ENCODE measurements around the gene KRT6B.

The KRT6B gene

DNA sequence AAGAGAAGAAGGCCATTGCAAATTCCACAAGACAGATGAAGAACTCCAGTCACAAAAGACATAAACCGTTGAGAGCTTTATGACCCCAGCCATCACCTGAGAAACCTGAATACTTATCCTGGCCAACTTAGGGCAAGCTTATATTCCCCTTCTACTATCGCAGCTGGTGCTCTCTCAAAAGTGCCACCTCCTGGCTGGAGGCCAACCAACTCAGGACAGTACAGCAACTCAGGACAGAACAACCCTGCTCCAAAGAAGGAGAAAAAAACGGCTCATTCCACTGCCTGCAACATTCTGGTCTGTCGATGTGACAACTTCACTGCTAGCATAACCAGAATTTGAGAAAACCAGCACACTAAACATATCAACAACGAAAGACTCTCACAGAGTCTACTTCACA is 9.7 kb upstream of the KRT6B start:
- DNase-seq (ENCODE audit: low read depth in 1 of 2, low spot score in 1 of 2), result no peak
- Histone ChIP-seq H3K4me3 (replicated peaks; ENCODE audit: insufficient read depth, low read length) (no peak overlapping the region), H3K27me3 (ENCODE audit: insufficient read depth, poor library complexity, severe bottlenecking) (peaks cover 3% of the 10 kb centered on the region), H3K27ac (replicated peaks) (no peak overlapping the region)
- no peak for TF ChIP-seq GABPA (IDR thresholded peaks at IDR 0.05; ENCODE audit: low read depth)
- TF ChIP-seq, protein P1, sequence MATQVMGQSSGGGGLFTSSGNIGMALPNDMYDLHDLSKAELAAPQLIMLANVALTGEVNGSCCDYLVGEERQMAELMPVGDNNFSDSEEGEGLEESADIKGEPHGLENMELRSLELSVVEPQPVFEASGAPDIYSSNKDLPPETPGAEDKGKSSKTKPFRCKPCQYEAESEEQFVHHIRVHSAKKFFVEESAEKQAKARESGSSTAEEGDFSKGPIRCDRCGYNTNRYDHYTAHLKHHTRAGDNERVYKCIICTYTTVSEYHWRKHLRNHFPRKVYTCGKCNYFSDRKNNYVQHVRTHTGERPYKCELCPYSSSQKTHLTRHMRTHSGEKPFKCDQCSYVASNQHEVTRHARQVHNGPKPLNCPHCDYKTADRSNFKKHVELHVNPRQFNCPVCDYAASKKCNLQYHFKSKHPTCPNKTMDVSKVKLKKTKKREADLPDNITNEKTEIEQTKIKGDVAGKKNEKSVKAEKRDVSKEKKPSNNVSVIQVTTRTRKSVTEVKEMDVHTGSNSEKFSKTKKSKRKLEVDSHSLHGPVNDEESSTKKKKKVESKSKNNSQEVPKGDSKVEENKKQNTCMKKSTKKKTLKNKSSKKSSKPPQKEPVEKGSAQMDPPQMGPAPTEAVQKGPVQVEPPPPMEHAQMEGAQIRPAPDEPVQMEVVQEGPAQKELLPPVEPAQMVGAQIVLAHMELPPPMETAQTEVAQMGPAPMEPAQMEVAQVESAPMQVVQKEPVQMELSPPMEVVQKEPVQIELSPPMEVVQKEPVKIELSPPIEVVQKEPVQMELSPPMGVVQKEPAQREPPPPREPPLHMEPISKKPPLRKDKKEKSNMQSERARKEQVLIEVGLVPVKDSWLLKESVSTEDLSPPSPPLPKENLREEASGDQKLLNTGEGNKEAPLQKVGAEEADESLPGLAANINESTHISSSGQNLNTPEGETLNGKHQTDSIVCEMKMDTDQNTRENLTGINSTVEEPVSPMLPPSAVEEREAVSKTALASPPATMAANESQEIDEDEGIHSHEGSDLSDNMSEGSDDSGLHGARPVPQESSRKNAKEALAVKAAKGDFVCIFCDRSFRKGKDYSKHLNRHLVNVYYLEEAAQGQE (IDR thresholded peaks at IDR 0.05; ENCODE audit: insufficient replicate concordance, low read depth), result no peak
- TF ChIP-seq, protein P2, sequence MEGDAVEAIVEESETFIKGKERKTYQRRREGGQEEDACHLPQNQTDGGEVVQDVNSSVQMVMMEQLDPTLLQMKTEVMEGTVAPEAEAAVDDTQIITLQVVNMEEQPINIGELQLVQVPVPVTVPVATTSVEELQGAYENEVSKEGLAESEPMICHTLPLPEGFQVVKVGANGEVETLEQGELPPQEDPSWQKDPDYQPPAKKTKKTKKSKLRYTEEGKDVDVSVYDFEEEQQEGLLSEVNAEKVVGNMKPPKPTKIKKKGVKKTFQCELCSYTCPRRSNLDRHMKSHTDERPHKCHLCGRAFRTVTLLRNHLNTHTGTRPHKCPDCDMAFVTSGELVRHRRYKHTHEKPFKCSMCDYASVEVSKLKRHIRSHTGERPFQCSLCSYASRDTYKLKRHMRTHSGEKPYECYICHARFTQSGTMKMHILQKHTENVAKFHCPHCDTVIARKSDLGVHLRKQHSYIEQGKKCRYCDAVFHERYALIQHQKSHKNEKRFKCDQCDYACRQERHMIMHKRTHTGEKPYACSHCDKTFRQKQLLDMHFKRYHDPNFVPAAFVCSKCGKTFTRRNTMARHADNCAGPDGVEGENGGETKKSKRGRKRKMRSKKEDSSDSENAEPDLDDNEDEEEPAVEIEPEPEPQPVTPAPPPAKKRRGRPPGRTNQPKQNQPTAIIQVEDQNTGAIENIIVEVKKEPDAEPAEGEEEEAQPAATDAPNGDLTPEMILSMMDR (IDR thresholded peaks at IDR 0.05; ENCODE audit: insufficient read depth, low read length), result no peak
- no peak for TF ChIP-seq SPI1 (IDR thresholded peaks at IDR 0.05; ENCODE audit: borderline replicate concordance, low read depth)
- no peak for TF ChIP-seq POLR2AphosphoS5 (IDR thresholded peaks at IDR 0.05; ENCODE audit: low read depth)

DNA sequence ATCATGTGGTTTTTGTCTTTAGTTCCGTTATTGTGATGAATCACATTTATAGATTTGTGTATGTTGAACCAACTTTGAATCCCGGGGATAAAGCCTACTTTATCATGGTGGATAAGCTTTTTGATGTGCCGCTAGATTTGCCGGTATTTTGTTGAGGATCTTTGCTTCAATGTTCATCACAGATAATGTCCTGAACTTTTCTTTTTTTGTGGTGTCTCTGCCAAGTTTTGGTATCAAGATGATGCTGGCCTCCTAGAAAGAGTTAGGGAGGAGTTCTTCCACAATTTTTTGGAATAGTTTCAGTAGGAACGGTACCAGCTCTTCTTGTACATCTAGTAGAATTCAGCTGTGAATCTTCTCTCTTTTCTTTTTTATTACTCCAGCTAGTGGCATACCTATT is 6.9 kb upstream of the KRT6B start:
- no peak overlapping the region for H3K4me3 ChIP-seq (replicated peaks; ENCODE audit: insufficient read depth, low read length)
- DNase-seq (ENCODE audit: low read depth in 1 of 2, low spot score in 1 of 2), result no peak
- no peak for TF ChIP-seq POLR2AphosphoS5 (IDR thresholded peaks at IDR 0.05; ENCODE audit: low read depth)
- TF ChIP-seq SPI1 (IDR thresholded peaks at IDR 0.05; ENCODE audit: borderline replicate concordance, low read depth), result no peak
- TF ChIP-seq, protein P2 (IDR thresholded peaks at IDR 0.05; ENCODE audit: insufficient read depth, low read length), result no peak
- TF ChIP-seq GABPA (IDR thresholded peaks at IDR 0.05; ENCODE audit: low read depth), result no peak
- TF ChIP-seq, protein P1 (IDR thresholded peaks at IDR 0.05; ENCODE audit: insufficient replicate concordance, low read depth), result no peak

DNA sequence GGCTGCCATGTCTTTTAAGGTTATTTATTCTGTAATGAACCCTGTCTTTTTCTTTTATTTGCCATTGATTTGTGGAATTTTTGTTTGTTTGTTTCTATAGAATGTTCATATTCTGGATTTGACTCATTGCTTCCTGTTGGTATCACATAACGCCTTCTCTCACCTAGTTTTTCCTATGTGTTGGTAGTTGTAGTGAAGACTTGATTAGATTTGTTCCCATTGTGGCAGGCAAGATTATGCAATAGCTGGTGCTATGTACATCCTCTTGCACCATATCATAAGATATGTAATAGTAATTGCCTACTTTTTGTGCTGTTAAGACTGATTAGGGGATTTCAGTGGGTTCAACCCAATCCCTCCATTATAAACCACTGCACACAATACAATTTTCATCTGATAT is 3.9 kb upstream of the KRT6B start:
- no peak for DNase-seq (ENCODE audit: low read depth in 1 of 2, low spot score in 1 of 2)
- no peak overlapping the region for H3K4me3 ChIP-seq (replicated peaks; ENCODE audit: insufficient read depth, low read length)
- TF ChIP-seq, protein P1 (IDR thresholded peaks at IDR 0.05; ENCODE audit: insufficient replicate concordance, low read depth), result no peak
- TF ChIP-seq POLR2AphosphoS5 (IDR thresholded peaks at IDR 0.05; ENCODE audit: low read depth) (no peak), GABPA (IDR thresholded peaks at IDR 0.05; ENCODE audit: low read depth) (no peak), SPI1 (IDR thresholded peaks at IDR 0.05; ENCODE audit: borderline replicate concordance, low read depth) (no peak)
- TF ChIP-seq, protein P2 (IDR thresholded peaks at IDR 0.05; ENCODE audit: insufficient read depth, low read length), result no peak
- H3K27ac ChIP-seq (replicated peaks), result no peak overlapping the region
- H3K27me3 ChIP-seq (ENCODE audit: insufficient read depth, poor library complexity, severe bottlenecking), result peaks cover 4% of the 10 kb centered on the region

More for the DNA sequence above, 6.9 kb upstream of the KRT6B start:
- Histone ChIP-seq H3K27ac (replicated peaks) (no peak overlapping the region), H3K27me3 (ENCODE audit: insufficient read depth, poor library complexity, severe bottlenecking) (no peaks in the 10 kb centered on the region)

All from HL-60 (cell line).